GM18520 (cell line): Measurements from ENCODE around the gene ZNF185.

Experiments used
- ATAC-seq: cut with Tn5 transposase; IDR thresholded peaks from one replicate; pipeline ENCODE4 v1.9.1; 2021; ENCODE audit not compliant: unreplicated experiment

ZNF185 gene

GRCh38 chrX:152945021-152945979 is 47.4 kb downstream of the ZNF185 start:
- no peak for ATAC-seq

GRCh38 chrX:152946681-152947080 is 48.8 kb downstream of the ZNF185 start:
- no peak for ATAC-seq
